SU-DHL-6 (cell line): ENCODE measurements around the gene OSTC.

ENCODE experiments used
- H2AFZ ChIP-seq: fragments of 200-600 bp; sonication (generic); 2 replicates; pipeline ENCODE4 v1.6.1; 2014; ENCODE audit warnings: low read depth, mild to moderate bottlenecking, moderate library complexity, mixed read lengths, antibody characterized with exemption, low read length; ENCODE audit not compliant: severe bottlenecking
- H3F3A ChIP-seq: fragments of 200-600 bp; shearing (Covaris generic); 2 replicates; pipeline ENCODE4 v1.6.0; 2016; ENCODE audit warnings: antibody characterized with exemption, mild to moderate bottlenecking; ENCODE audit not compliant: insufficient read depth
- H3K27ac ChIP-seq: fragments of 200-600 bp; sonication (generic); 2 replicates; pipeline ENCODE4 v1.5.1; 2016; ENCODE audit warnings: low read depth, mild to moderate bottlenecking, low read length, moderate library complexity, mixed read lengths
- H3K27me3 ChIP-seq: fragments of 200-600 bp; sonication (generic), shearing (Covaris generic); 2 replicates; pipeline ENCODE4 v1.6.0; 2014; ENCODE audit warnings: mild to moderate bottlenecking, low read length
- H3K36me3 ChIP-seq: fragments of 200-600 bp; sonication (generic); 2 replicates; pipeline ENCODE4 v1.6.1; 2014; ENCODE audit warnings: mild to moderate bottlenecking, low read length, mixed read lengths
- H3K4me2 ChIP-seq: fragments of 300-600, 200-600 bp; shearing (Covaris generic), sonication (generic); 2 replicates; pipeline ENCODE4 v1.6.0; 2014; ENCODE audit warnings: low read length, low read depth, mild to moderate bottlenecking; ENCODE audit not compliant: poor library complexity, severe bottlenecking
- H3K4me3 ChIP-seq: fragments of 200-600 bp; sonication (generic); 2 replicates; pipeline ENCODE4 v1.5.1; 2014; ENCODE audit warnings: antibody characterized with exemption, low read length, mild to moderate bottlenecking, mixed read lengths; ENCODE audit not compliant: insufficient read depth, poor library complexity, severe bottlenecking
- H3K79me2 ChIP-seq: fragments of 200-600 bp; sonication (generic); 2 replicates; pipeline ENCODE4 v1.6.1; 2014; ENCODE audit warnings: mild to moderate bottlenecking, low read length, moderate library complexity; ENCODE audit not compliant: insufficient read depth
- H3K9ac ChIP-seq: fragments of 200-600 bp; sonication (generic); 2 replicates; pipeline ENCODE4 v1.7.0; 2014; ENCODE audit warnings: mild to moderate bottlenecking, low read length
- H3K9me2 ChIP-seq: fragments of 200-600 bp; sonication (generic); replicated peaks from 2 replicates; pipeline ENCODE4 v1.6.1; 2014; ENCODE audit warnings: low read length; ENCODE audit not compliant: insufficient read depth
- H3K9me3 ChIP-seq: fragments of 200-600 bp; sonication (generic); 2 replicates; pipeline ENCODE4 v1.6.1; 2014; ENCODE audit warnings: low read length, mixed read lengths; ENCODE audit not compliant: insufficient read depth
- H4K20me1 ChIP-seq: fragments of 200-600 bp; sonication (generic); 2 replicates; pipeline ENCODE4 v1.6.1; 2014; ENCODE audit warnings: low read depth, mild to moderate bottlenecking, antibody characterized with exemption, low read length, moderate library complexity, mixed read lengths
- EZH2phosphoT487 ChIP-seq: fragments of 200-600 bp; sonication (generic), shearing (Covaris generic); conservative IDR thresholded peaks from 2 replicates; pipeline ENCODE4 v1.6.1; 2018; ENCODE audit warnings: mild to moderate bottlenecking, antibody characterized with exemption, low read length, moderate library complexity, mixed read lengths
- TF ChIP-seq, protein P1 (sequence below): fragments of 200-600 bp; sonication (generic); IDR thresholded peaks from one replicate; pipeline ENCODE4 v1.5.1; 2017; ENCODE audit warnings: antibody characterized with exemption, mild to moderate bottlenecking, low read length, moderate library complexity; ENCODE audit not compliant: insufficient read depth, poor library complexity, severe bottlenecking

Gene OSTC

DNA sequence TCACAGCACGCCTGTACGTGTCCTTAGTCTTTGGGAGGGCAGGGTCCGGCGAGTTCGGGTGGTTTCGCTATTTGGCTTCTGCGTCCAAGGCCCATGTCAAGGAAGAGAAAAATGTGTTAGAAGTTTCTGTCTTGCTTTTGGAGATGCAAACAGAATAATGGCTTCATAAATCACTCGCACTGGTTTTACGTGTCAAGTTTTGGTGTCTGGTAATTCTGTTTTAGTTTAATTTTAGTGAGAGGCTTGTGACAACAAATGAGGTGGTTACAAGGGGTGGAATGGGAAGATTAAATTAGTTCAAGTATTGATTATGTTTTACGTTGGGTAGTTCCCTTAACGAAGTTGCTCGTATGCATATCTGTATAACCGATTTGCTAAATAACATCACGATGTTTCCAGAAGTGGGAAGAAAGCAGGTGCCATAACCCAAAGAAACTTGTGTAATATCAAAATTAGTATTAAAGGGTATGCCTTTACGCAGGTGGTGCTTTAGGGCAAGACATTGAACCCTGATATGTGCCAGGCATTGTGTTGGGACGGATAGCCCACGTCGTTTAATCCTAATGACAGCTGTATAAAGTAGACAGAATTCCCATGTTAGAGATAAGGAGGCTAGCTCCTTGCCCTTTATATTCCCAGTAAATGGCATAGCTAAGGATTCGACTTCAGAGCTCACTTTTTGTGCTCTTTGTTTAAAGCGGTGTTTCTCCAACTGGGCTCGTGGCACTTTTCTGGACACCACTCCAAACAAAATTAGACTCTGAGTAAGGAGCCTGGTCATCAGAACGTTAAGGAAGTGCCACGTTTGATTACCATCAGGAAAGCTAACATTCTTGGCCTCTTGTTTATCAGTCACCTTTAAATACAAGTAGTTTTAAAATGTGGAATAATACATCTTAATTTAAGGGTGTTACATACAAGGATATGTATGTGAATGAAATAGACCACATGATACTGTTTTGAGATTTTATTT lies 29.2 kb upstream of the OSTC start:
- Histone ChIP-seq H4K20me1 (0 out of 2 replicates have a peak, but pooled peaks cover 7% of the 10 kb centered on the region), H2AFZ (no peak overlapping the region), H3K27me3 (no peaks in the 10 kb centered on the region), H3K27ac (peak overlapping the region; percentile 57), H3K4me3 (peak overlapping the region; percentile 97), H3K9me2 (no peaks in the 10 kb centered on the region), H3K4me2 (peak overlapping the region; percentile 71), H3K9me3 (no peaks in the 10 kb centered on the region), H3K9ac (peak overlapping the region; percentile 95), H3K36me3 (peaks cover 18% of the 10 kb centered on the region), H3K79me2 (peaks cover 57% of the 10 kb centered on the region), H3F3A (no peaks in the 10 kb centered on the region)
- TF ChIP-seq, protein P1, sequence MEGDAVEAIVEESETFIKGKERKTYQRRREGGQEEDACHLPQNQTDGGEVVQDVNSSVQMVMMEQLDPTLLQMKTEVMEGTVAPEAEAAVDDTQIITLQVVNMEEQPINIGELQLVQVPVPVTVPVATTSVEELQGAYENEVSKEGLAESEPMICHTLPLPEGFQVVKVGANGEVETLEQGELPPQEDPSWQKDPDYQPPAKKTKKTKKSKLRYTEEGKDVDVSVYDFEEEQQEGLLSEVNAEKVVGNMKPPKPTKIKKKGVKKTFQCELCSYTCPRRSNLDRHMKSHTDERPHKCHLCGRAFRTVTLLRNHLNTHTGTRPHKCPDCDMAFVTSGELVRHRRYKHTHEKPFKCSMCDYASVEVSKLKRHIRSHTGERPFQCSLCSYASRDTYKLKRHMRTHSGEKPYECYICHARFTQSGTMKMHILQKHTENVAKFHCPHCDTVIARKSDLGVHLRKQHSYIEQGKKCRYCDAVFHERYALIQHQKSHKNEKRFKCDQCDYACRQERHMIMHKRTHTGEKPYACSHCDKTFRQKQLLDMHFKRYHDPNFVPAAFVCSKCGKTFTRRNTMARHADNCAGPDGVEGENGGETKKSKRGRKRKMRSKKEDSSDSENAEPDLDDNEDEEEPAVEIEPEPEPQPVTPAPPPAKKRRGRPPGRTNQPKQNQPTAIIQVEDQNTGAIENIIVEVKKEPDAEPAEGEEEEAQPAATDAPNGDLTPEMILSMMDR, result no peak
- TF ChIP-seq EZH2phosphoT487, result no peak

DNA sequence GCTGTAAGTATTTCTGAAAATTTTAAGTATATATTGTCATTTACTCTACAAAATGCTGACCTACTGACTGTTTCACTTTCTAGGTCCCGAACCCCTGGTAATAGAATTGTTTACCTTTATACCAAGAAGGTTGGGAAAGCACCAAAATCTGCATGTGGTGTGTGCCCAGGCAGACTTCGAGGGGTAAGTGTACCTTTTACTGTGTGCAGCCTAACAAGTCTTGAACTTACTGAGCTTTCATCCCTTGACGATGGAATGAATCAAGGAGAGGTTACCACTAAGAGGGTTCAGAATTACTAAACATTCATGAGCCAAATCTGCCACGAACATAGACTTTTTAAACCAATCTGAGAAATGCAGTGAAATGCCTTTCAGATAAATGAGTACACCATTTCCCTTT lies 28.4 kb upstream of the OSTC start:
- TF ChIP-seq, protein P1, result no peak
- no peak for TF ChIP-seq EZH2phosphoT487
- H3K27ac ChIP-seq, result no peak overlapping the region
- H2AFZ ChIP-seq, result no peak overlapping the region
- peak overlapping the region; percentile 71 for H3K4me2 ChIP-seq
- no peaks in the 10 kb centered on the region for H3K9me2 ChIP-seq
- peaks cover 57% of the 10 kb centered on the region for H3K79me2 ChIP-seq
- H3K36me3 ChIP-seq, result peaks cover 18% of the 10 kb centered on the region
- peak overlapping the region; percentile 97 for H3K4me3 ChIP-seq
- no peaks in the 10 kb centered on the region for H3K27me3 ChIP-seq
- H3K9me3 ChIP-seq, result no peaks in the 10 kb centered on the region
- H3F3A ChIP-seq, result no peaks in the 10 kb centered on the region
- H4K20me1 ChIP-seq, result 0 out of 2 replicates have a peak, but pooled peaks cover 7% of the 10 kb centered on the region
- H3K9ac ChIP-seq, result peak overlapping the region; percentile 95; the same call in 1 of the 2 replicates

DNA sequence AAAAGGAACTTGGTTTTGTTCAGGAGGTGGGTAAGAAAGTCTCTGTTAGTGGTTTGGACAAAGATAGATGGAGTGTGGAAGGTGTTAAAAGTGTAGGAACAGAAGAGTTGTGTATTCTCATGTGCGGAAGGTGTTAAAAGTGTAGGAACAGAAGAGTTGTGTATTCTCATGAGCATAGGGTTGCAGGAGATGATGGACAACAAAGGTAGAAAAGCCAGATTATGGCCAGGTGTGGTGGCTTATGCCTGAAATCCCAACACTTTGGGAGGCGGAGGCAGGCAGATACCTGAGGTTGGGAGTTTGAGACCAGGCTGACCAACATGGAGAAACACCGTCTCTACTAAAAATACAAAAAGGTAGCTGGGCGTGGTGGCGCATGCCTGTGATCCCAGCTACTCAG lies 27.6 kb upstream of the OSTC start:
- H3K9ac ChIP-seq, result no peak overlapping the region
- H3K4me3 ChIP-seq, result no peak overlapping the region
- 0 out of 2 replicates have a peak, but pooled peaks cover 7% of the 10 kb centered on the region for H4K20me1 ChIP-seq

More for the DNA sequence above, 27.6 kb upstream of the OSTC start:
- Histone ChIP-seq H2AFZ (no peak overlapping the region), H3K36me3 (peaks cover 18% of the 10 kb centered on the region), H3K79me2 (peaks cover 51% of the 10 kb centered on the region), H3K9me2 (no peaks in the 10 kb centered on the region), H3F3A (no peaks in the 10 kb centered on the region), H3K9me3 (no peaks in the 10 kb centered on the region), H3K27me3 (no peaks in the 10 kb centered on the region), H3K27ac (no peak overlapping the region), H3K4me2 (peak overlapping the region; percentile 71)
- TF ChIP-seq, protein P1, result no peak
- no peak for TF ChIP-seq EZH2phosphoT487
